Stomach (tissue), 4 donors: ENCODE results near the gene MPP1.

Experiments
- EP300 ChIP-seq: sonication (generic); formaldehyde crosslinking; IDR thresholded peaks from one replicate; pipeline ENCODE4 v1.6.1; 2017; ENCODE audit warnings: antibody characterized with exemption
- POLR2A ChIP-seq, 4 donors: fragments of 450-650 bp; IDR thresholded peaks; one replicate each; pipeline ENCODE4 v1.6.1; 2016; ENCODE audit warnings: antibody characterized with exemption in 4 of 4, control low read depth in 2 of 4, mild to moderate bottlenecking in 1 of 4, moderate library complexity in 1 of 4
- POLR2AphosphoS5 ChIP-seq, 3 donors: sonication (generic); formaldehyde crosslinking; IDR thresholded peaks; one replicate each; pipeline ENCODE4 v1.6.1; 2016; ENCODE audit warnings: antibody characterized with exemption in 3 of 3
- TF ChIP-seq, protein P1 (sequence below), 7 experiments: fragments of 450-650 bp in 4 of 7; fragments of 200-600 bp in 3 of 7; sonication (generic) in 3 of 7; IDR thresholded peaks; one replicate each; pipeline ENCODE4 v1.5.1; 2016 to 2019; ENCODE audit warnings: antibody characterized with exemption in 7 of 7, control low read depth in 2 of 7, mild to moderate bottlenecking in 1 of 7

DNA sequence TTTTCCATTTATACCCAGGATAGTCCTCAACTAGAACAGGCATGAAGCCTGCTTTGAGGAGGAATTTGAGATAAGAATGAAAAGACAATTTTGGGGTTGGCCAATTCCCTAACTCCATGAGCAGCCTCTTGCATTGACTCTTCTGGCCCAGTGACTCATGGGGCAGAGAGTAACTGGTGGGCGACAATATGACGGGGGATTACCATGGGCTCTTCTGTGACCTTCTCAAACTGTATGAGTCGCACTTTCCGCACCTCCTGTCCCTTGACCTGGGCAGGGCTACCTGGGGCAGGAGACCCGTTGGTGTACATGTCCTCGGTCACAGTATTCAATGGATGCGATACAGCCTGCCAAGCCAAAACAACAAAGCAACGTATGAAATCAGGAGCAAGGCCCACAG lies 13.3 kb downstream of the MPP1 start:
- TF ChIP-seq POLR2AphosphoS5 (IDR thresholded peaks at IDR 0.05) (no peak), EP300 (no peak), POLR2A (IDR thresholded peaks at IDR 0.05) (no peak)
- TF ChIP-seq, protein P1, sequence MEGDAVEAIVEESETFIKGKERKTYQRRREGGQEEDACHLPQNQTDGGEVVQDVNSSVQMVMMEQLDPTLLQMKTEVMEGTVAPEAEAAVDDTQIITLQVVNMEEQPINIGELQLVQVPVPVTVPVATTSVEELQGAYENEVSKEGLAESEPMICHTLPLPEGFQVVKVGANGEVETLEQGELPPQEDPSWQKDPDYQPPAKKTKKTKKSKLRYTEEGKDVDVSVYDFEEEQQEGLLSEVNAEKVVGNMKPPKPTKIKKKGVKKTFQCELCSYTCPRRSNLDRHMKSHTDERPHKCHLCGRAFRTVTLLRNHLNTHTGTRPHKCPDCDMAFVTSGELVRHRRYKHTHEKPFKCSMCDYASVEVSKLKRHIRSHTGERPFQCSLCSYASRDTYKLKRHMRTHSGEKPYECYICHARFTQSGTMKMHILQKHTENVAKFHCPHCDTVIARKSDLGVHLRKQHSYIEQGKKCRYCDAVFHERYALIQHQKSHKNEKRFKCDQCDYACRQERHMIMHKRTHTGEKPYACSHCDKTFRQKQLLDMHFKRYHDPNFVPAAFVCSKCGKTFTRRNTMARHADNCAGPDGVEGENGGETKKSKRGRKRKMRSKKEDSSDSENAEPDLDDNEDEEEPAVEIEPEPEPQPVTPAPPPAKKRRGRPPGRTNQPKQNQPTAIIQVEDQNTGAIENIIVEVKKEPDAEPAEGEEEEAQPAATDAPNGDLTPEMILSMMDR (IDR thresholded peaks at IDR 0.05) = no peak
